Keratinocyte (primary cell): ENCODE measurements around the gene SLC6A1. TPM values are rescaled to one million over a fixed set of nuclear protein-coding genes. Genes with fewer than 3 reads are reported as not detected.

Source experiments
- DNase-seq: peaks from one replicate; pipeline ENCODE4 v3.0.0-alpha.2; 2011; ENCODE audit warnings: low read depth, missing footprints, low spot score
- FAIRE-seq: peaks from 2 replicates; lab custom pipeline; 2011; peaks lifted over from hg19 to GRCh38; lab: Jason Lieb, UNC
- H2AFZ ChIP-seq: 2 replicates; pipeline ENCODE4 v1.6.0; 2012; ENCODE audit warnings: low read length, control low read depth, inconsistent platforms; ENCODE audit not compliant: control insufficient read depth
- H3K27ac ChIP-seq: 2 replicates; pipeline ENCODE4 v1.5.1; 2011; ENCODE audit warnings: low read length; ENCODE audit not compliant: control insufficient read depth, insufficient read depth
- H3K27me3 ChIP-seq: 3 replicates; pipeline ENCODE4 v1.6.0; 2011; ENCODE audit warnings: low read length; ENCODE audit not compliant: control insufficient read depth, insufficient read depth; ENCODE audit errors: extremely low read depth
- H3K36me3 ChIP-seq, 2 experiments: 2 replicates in 1 of 2; 3 replicates in 1 of 2; pipeline ENCODE4 v1.5.1; 2011; ENCODE audit warnings: low read length in 2 of 2, mild to moderate bottlenecking in 1 of 2; ENCODE audit not compliant: control insufficient read depth in 2 of 2, insufficient read depth in 2 of 2; ENCODE audit errors: extremely low read depth in 1 of 2
- H3K4me1 ChIP-seq: 3 replicates; pipeline ENCODE4 v1.5.1; 2011; ENCODE audit warnings: low read length; ENCODE audit not compliant: control insufficient read depth, insufficient read depth; ENCODE audit errors: extremely low read depth
- H3K4me2 ChIP-seq: 3 replicates; pipeline ENCODE4 v1.6.0; 2011; ENCODE audit warnings: low read depth, low read length; ENCODE audit not compliant: control insufficient read depth, insufficient read depth; ENCODE audit errors: extremely low read depth
- H3K4me3 ChIP-seq, 3 experiments: fragments of 200-600 bp in 1 of 3; sonication (generic) in 1 of 3; 2 replicates in 2 of 3; 3 replicates in 1 of 3; pipeline ENCODE4 v1.5.1; 2011 to 2016; ENCODE audit warnings: low read length in 3 of 3, mild to moderate bottlenecking in 3 of 3, control low read depth in 2 of 3, inconsistent platforms in 1 of 3, low read depth in 1 of 3, mixed read lengths in 1 of 3, mixed run types in 1 of 3, moderate library complexity in 1 of 3; ENCODE audit not compliant: control insufficient read depth in 2 of 3, insufficient read depth in 2 of 3; ENCODE audit errors: extremely low read depth in 1 of 3
- H3K79me2 ChIP-seq: 2 replicates; pipeline ENCODE4 v1.6.0; 2012; ENCODE audit warnings: low read length; ENCODE audit not compliant: control insufficient read depth, insufficient read depth
- H3K9ac ChIP-seq: 3 replicates; pipeline ENCODE4 v1.6.0; 2011; ENCODE audit warnings: low read length; ENCODE audit not compliant: control insufficient read depth, insufficient read depth; ENCODE audit errors: extremely low read depth
- H3K9me1 ChIP-seq: 3 replicates; pipeline ENCODE4 v1.6.0; 2011; ENCODE audit warnings: low read length; ENCODE audit not compliant: control insufficient read depth, insufficient read depth; ENCODE audit errors: extremely low read depth
- H3K9me3 ChIP-seq: 2 replicates; pipeline ENCODE4 v1.5.1; 2012; ENCODE audit warnings: low read depth, low read length; ENCODE audit not compliant: control insufficient read depth
- H4K20me1 ChIP-seq: 3 replicates; pipeline ENCODE4 v1.6.0; 2011; ENCODE audit warnings: low read length; ENCODE audit not compliant: control insufficient read depth, insufficient read depth; ENCODE audit errors: extremely low read depth
- EZH2 ChIP-seq: IDR thresholded peaks from one replicate; pipeline ENCODE4 v1.6.1; 2012; ENCODE audit warnings: inconsistent platforms, mild to moderate bottlenecking, low read length, moderate library complexity
- dilution Hi-C: fragments of 300-500 bp; cut with MboI; formaldehyde crosslinking; loops from one replicate; pipeline ENCODE4 v1.7.0; 2020; ENCODE audit warnings: low sequenced_read_pairs; ENCODE audit not compliant: extremely low pct_ligation_motif_present
- polyA plus RNA-seq, 5 experiments: library from polyadenylated mRNA; depleted of rRNA in 3 of 5; stranded (reverse) in 3 of 5; stranded (forward) in 1 of 5; unstranded in 1 of 5; fragments of >200 nt; gene quantifications; 1 replicate in 1 of 5; 2 replicates in 3 of 5; 3 replicates in 1 of 5; pipeline versions ENCODE4 v1.2.1 to v1.2.3, GENCODE V29; 2011 to 2012; ENCODE audit warnings: missing spikeins in 2 of 5, low read depth in 1 of 5, low replicate concordance in 1 of 5
- TF ChIP-seq, protein P1 (sequence below), 3 experiments: IDR thresholded peaks in 1 of 3; conservative IDR thresholded peaks in 1 of 3; optimal IDR thresholded peaks in 1 of 3; 2 replicates in 2 of 3; 3 replicates in 1 of 3; pipeline versions ENCODE3 to v1.5.1; 2011; ENCODE audit warnings: low read length in 3 of 3, mild to moderate bottlenecking in 3 of 3, moderate library complexity in 2 of 3, control low read depth in 1 of 3, inconsistent platforms in 1 of 3; ENCODE audit not compliant: insufficient read depth in 2 of 3; ENCODE audit errors: extremely low read depth in 1 of 3

SLC6A1 gene
- polyA plus RNA-seq, 1 donor (not counting 4 experiments of a cell fraction or from before 2014, with no cell fraction given) = not detected

DNA sequence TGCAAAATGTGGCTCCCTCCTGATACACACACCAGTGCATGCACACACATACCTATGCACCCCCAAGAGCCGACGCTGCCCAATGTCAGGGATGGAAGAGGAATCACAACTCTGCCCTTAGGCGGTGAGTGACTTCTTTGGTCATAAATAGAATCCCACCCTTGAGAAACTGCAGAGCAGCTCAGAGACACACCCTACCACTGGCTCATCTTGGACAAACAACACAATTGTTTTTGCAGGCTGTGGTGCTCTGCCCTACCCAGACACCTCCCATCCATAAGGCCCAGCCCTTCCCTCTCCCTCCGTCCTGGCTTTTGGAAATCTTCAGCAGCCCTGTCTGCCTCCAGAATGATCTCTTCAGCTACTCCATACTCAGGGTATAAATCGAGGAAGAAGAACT, 87.9 kb downstream of the SLC6A1 start:
- Histone ChIP-seq H3K4me2 (peak overlapping the region; percentile 8), H4K20me1 (no peaks in the 10 kb centered on the region), H3K4me3 (no peak overlapping the region), H3K9me1 (no peaks in the 10 kb centered on the region), H3K79me2 (no peaks in the 10 kb centered on the region), H3K36me3 (no peaks in the 10 kb centered on the region), H3K27me3 (no peaks in the 10 kb centered on the region), H3K27ac (no peak overlapping the region), H3K9me3 (no peaks in the 10 kb centered on the region), H3K9ac (no peak overlapping the region), H3K4me1 (peaks cover 6% of the 10 kb centered on the region), H2AFZ (no peak overlapping the region)
- FAIRE-seq = peak; percentile 71
- DNase-seq = no peak
- TF ChIP-seq EZH2 = no peak
- TF ChIP-seq, protein P1, sequence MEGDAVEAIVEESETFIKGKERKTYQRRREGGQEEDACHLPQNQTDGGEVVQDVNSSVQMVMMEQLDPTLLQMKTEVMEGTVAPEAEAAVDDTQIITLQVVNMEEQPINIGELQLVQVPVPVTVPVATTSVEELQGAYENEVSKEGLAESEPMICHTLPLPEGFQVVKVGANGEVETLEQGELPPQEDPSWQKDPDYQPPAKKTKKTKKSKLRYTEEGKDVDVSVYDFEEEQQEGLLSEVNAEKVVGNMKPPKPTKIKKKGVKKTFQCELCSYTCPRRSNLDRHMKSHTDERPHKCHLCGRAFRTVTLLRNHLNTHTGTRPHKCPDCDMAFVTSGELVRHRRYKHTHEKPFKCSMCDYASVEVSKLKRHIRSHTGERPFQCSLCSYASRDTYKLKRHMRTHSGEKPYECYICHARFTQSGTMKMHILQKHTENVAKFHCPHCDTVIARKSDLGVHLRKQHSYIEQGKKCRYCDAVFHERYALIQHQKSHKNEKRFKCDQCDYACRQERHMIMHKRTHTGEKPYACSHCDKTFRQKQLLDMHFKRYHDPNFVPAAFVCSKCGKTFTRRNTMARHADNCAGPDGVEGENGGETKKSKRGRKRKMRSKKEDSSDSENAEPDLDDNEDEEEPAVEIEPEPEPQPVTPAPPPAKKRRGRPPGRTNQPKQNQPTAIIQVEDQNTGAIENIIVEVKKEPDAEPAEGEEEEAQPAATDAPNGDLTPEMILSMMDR (optimal IDR thresholded peaks at IDR 0.05 in 1 of 3, IDR thresholded peaks at IDR 0.05 in 1 of 3, conservative IDR thresholded peaks at IDR 0.05 in 1 of 3; ENCODE audit: extremely low read depth in 1 of 3, insufficient read depth in 2 of 3, low read length in 3 of 3) = no peak
- dilution Hi-C loops = no loop called here

- Histone ChIP-seq H3K9ac (no peak overlapping the region), H2AFZ (no peak overlapping the region), H3K9me1 (no peaks in the 10 kb centered on the region), H3K27ac (no peak overlapping the region), H3K79me2 (no peaks in the 10 kb centered on the region), H3K4me2 (no peak overlapping the region), H3K36me3 (no peaks in the 10 kb centered on the region), H4K20me1 (no peaks in the 10 kb centered on the region), H3K4me3 (no peak overlapping the region), H3K9me3 (no peaks in the 10 kb centered on the region), H3K4me1 (peaks cover 10% of the 10 kb centered on the region), H3K27me3 (no peaks in the 10 kb centered on the region)
- TF ChIP-seq EZH2 = no peak
- TF ChIP-seq, protein P1 (optimal IDR thresholded peaks at IDR 0.05 in 1 of 3, IDR thresholded peaks at IDR 0.05 in 1 of 3, conservative IDR thresholded peaks at IDR 0.05 in 1 of 3; ENCODE audit: extremely low read depth in 1 of 3, insufficient read depth in 2 of 3, low read length in 3 of 3) = no peak
- dilution Hi-C loops = no loop called here
- DNase-seq = no peak
- no peak for FAIRE-seq
Observed at GRCh38 chr3:11084098-11084497, 91.5 kb downstream of the SLC6A1 start.
